Adrenal gland (tissue), 12 donors: Measurements from ENCODE around the gene TRPV2. TPM values are rescaled to one million over a fixed set of nuclear protein-coding genes. Genes with fewer than 3 reads are reported as not detected.

Experiments
- DNase-seq, 7 donors: peaks; one replicate each; pipeline ENCODE4 v3.0.0-alpha.2; 2019 to 2020
- H3K27ac ChIP-seq, 5 donors: fragments of 200-600 bp; sonication (generic) in 4 of 5; 1 replicate in 3 of 5; 2 replicates in 2 of 5; pipeline versions ENCODE4 v1.5.1 to v1.8.0; 2016 to 2020; ENCODE audit warnings: mild to moderate bottlenecking in 1 of 5
- H3K27me3 ChIP-seq: fragments of 200-600 bp; 2 replicates; pipeline ENCODE4 v1.8.0; 2021
- H3K36me3 ChIP-seq, 2 donors: fragments of 200-600 bp; replicated peaks in 1 of 2; 1 replicate in 1 of 2; 2 replicates in 1 of 2; pipeline versions ENCODE4 v1.5.1 to v1.8.0; 2018 to 2022
- H3K4me1 ChIP-seq, 2 donors: fragments of 200-600 bp; replicated peaks in 1 of 2; 1 replicate in 1 of 2; 2 replicates in 1 of 2; pipeline versions ENCODE4 v1.5.1 to v1.8.0; 2018 to 2021
- H3K4me3 ChIP-seq, 4 donors: fragments of 200-600 bp; sonication (generic) in 3 of 4; one replicate each; pipeline ENCODE4 v1.5.1; 2016 to 2018
- H3K9me3 ChIP-seq, 3 donors: fragments of 200-600 bp; sonication (generic) in 1 of 3; replicated peaks in 1 of 3; 1 replicate in 2 of 3; 2 replicates in 1 of 3; pipeline versions ENCODE4 v1.5.1 to v1.8.0; 2016 to 2021
- CTCF ChIP-seq, 6 experiments: fragments of 450-650 bp in 4 of 6; fragments of 200-600 bp in 2 of 6; sonication (generic) in 1 of 6; IDR thresholded peaks; 1 replicate in 5 of 6; 2 replicates in 1 of 6; pipeline versions ENCODE4 v1.5.1 to v1.8.0; 2016 to 2021; ENCODE audit warnings: antibody characterized with exemption in 6 of 6, mild to moderate bottlenecking in 2 of 6, moderate library complexity in 1 of 6
- POLR2A ChIP-seq, 2 donors: fragments of 450-650 bp; IDR thresholded peaks; one replicate each; pipeline ENCODE4 v1.6.1; 2017; ENCODE audit warnings: antibody characterized with exemption in 2 of 2, mild to moderate bottlenecking in 2 of 2, moderate library complexity in 1 of 2
- WGBS, 4 donors: extraction: QIAGEN DNeasy Blood & Tissue Kit in 2 of 4; methylation state at CpG; one replicate each; pipeline versions ENCODE4 v1.1.5 to v1.1.7; 2013 to 2017; 5-methylcytosine and 5-hydroxymethylcytosine counted together
- intact Hi-C, 2 donors: fragments of 100-400 bp; cut with DNase I; formaldehyde crosslinking; loops; one replicate each; pipeline versions ENCODE4 v1.14.1 to v1.15.0; 2022 to 2023
- polyA plus RNA-seq, 3 donors: library from polyadenylated mRNA; stranded (reverse); fragments of 200-250 nt in 2 of 3; fragments of 350-450 nt in 1 of 3; fragmentation: Illumina TruSeq in 1 of 3; extraction: RNeasy Lipid Tissue Mini Kit (QIAGEN cat#74804) in 1 of 3; gene quantifications; one replicate each; pipeline ENCODE4 v1.2.3, GENCODE V29; 2013 to 2014
- total RNA-seq, 9 donors: library from RNA; depleted of rRNA in 4 of 9; stranded (reverse); fragments of >200 nt in 4 of 9; fragments of 120-200 nt in 1 of 9; fragmentation: NEBNext Ultra II Directional in 1 of 9; extraction: Animal tissue kit (Norgen Biotek cat#: 25700) in 1 of 9; gene quantifications; one replicate each; pipeline versions ENCODE4 v1.1.0 to v1.2.4, GENCODE V29; 2013 to 2023
- donor health status: healthy with polysubstance abuse.
- donor health status: Bipolar disorder and iron deficiency.
- donor health status: DM: yes; HTN: yes; CAD: no.
- donor health status: DM: no; HTN: no; CAD: no.
- donor health status: DM: no; HTN: no; CAD: no.
- donor health status: DM: yes; HTN: yes; CAD: no.

Gene TRPV2
- total and polyA plus RNA-seq, 12 donors: 23.3 to 110 (median 50.6) TPM

- Histone ChIP-seq H3K9me3 (no peaks in the 10 kb centered on the region), H3K36me3 (peaks cover 0 to 3% of the 10 kb centered on the region in 2 donors), H3K4me1 (peaks cover 22 to 50% of the 10 kb centered on the region in 2 donors), H3K27me3 (no peaks in the 10 kb centered on the region), H3K4me3 (no peak overlapping the region), H3K27ac (peak overlapping the region in 1 of 5 donors; percentile 5)
- WGBS, 4 donors: 89 to 94% (median 93%) methylated on average over 3 of the region's 3 CpGs
- no peak for DNase-seq
- no peak for TF ChIP-seq CTCF (IDR thresholded peaks at IDR 0.05)
- no peak for TF ChIP-seq POLR2A (IDR thresholded peaks at IDR 0.05)
- intact Hi-C loops: loop anchor here in 1 of 2 donors (2.0 kb wide), 1 partner anchor 59 kb away; no protein-coding TSS in a partner anchor
These were observed 46.2 kb downstream of the TRPV2 start for GRCh38 chr17:16461606-16461866.

- peaks cover 22 to 57% of the 10 kb centered on the region in 2 donors for H3K4me1 ChIP-seq
- no peaks in the 10 kb centered on the region for H3K9me3 ChIP-seq
- H3K4me3 ChIP-seq: no peak overlapping the region
- H3K27ac ChIP-seq: peak overlapping the region in 3 of 5 donors; percentile 59 to 82 (median 81)
- peaks cover 0 to 3% of the 10 kb centered on the region in 2 donors for H3K36me3 ChIP-seq
- TF ChIP-seq CTCF (IDR thresholded peaks at IDR 0.05) (no peak), POLR2A (IDR thresholded peaks at IDR 0.05) (no peak)
- H3K27me3 ChIP-seq: no peaks in the 10 kb centered on the region
- WGBS, 4 donors: 51 to 84% (median 79%) methylated on average over 3 to 20 of the region's 20 CpGs
- no peak for DNase-seq
- intact Hi-C loops: no loop called here
These were observed 46.9 kb downstream of the TRPV2 start for GRCh38 chr17:16462070-16462864.

- Histone ChIP-seq H3K36me3 (no peaks in the 10 kb centered on the region), H3K4me3 (no peak overlapping the region), H3K9me3 (no peaks in the 10 kb centered on the region), H3K27ac (peak overlapping the region in 4 of 5 donors; percentile 59 to 82 (median 70)), H3K4me1 (peaks cover 22 to 62% of the 10 kb centered on the region in 2 donors), H3K27me3 (no peaks in the 10 kb centered on the region)
- peak; percentile 29 to 82 (median 65) for TF ChIP-seq CTCF (IDR thresholded peaks at IDR 0.05)
- peak in 1 of 2 donors; percentile 17 for TF ChIP-seq POLR2A (IDR thresholded peaks at IDR 0.05)
- 22 to 36% (median 30%) methylated on average over 9 to 13 of the region's 13 CpGs for WGBS, 4 donors
- peak; percentile 75 to 93 (median 88) for DNase-seq
- intact Hi-C loops: no loop called here
These were observed 48.3 kb downstream of the TRPV2 start for GRCh38 chr17:16463358-16464302.
